ENCODE results near the gene ELAPOR2. TPM values are rescaled to one million over a fixed set of nuclear protein-coding genes. Genes with fewer than 3 reads are reported as not detected.
A peak's percentile ranks its signal among the peaks of the same experiment; 100 is the strongest.
"Not testable (repeated sequence)": the region's sequence is repeated elsewhere in the genome, so short reads cannot be mapped to it uniquely, and the experiment has no call there.

The ELAPOR2 gene
- 100 to 1,000 TPM in 1 of 6 donors, 10 to 100 TPM in 5; 25.4 to 107 (median 71.0) TPM for total RNA-seq

GRCh38 chr7:87059525-87060287, at the start of gene ELAPOR2:
Gene ELAPOR2, minus strand, starts transcription at chr7:87059654. Its CDS starts 141 bp downstream, at chr7:87059513.
- WGBS, 2 donors = 1 to 7% methylated on average over 6 to 39 of the region's 70 CpGs
- H3K4me1 ChIP-seq = peaks cover 4 to 17% (median 10%) of the 10 kb centered on the region in 4 donors
- H3K27ac ChIP-seq = peak within 1 kb of the TSS; percentile 51 to 89 (median 66)
- H3K36me3 ChIP-seq = no peaks in the 10 kb centered on the region
- ATAC-seq (ENCODE audit: low FRiP score in 2 of 2) (peak; percentile 95 to 97), DNase-seq (peak; percentile 76 to 97)
- peak within 1 kb of the TSS; percentile 49 to 88 (median 79) for H3K4me3 ChIP-seq
- TF ChIP-seq POLR2A (IDR thresholded peaks at IDR 0.05) (peak in 1 of 4 donors; percentile 76), CTCF (IDR thresholded peaks at IDR 0.05) (peak in 5 of 6 experiments; percentile 47 to 77 (median 69)), POLR2AphosphoS5 (IDR thresholded peaks at IDR 0.05) (peak in 1 of 2 donors; percentile 46), EP300 (IDR thresholded peaks at IDR 0.05) (no peak)
- peaks cover 0 to 5% (median 0%) of the 10 kb centered on the region in 4 donors for H3K27me3 ChIP-seq
- H3K9me3 ChIP-seq = no peaks in the 10 kb centered on the region

- H3K9me3 ChIP-seq = no peaks in the 10 kb centered on the region
- no peak for DNase-seq
- no peak for TF ChIP-seq EP300 (IDR thresholded peaks at IDR 0.05)
- no peak for TF ChIP-seq POLR2AphosphoS5 (IDR thresholded peaks at IDR 0.05)
- H3K4me1 ChIP-seq = no peaks in the 10 kb centered on the region
- no peaks in the 10 kb centered on the region for H3K36me3 ChIP-seq
- H3K4me3 ChIP-seq = no peak overlapping the region
- no peak overlapping the region for H3K27ac ChIP-seq
- no peaks in the 10 kb centered on the region for H3K27me3 ChIP-seq
- WGBS, 2 donors = 83 to 93% methylated on average over 6 of the region's 6 CpGs
- no peak for ATAC-seq (ENCODE audit: low FRiP score in 2 of 2)
Observed at GRCh38 chr7:87107949-87108776, 48.7 kb upstream of the ELAPOR2 start.

- no peaks in the 10 kb centered on the region for H3K4me1 ChIP-seq
- no peaks in the 10 kb centered on the region for H3K9me3 ChIP-seq
- TF ChIP-seq EP300 (IDR thresholded peaks at IDR 0.05) = no peak
- no peak for TF ChIP-seq POLR2A (IDR thresholded peaks at IDR 0.05)
- TF ChIP-seq CTCF (IDR thresholded peaks at IDR 0.05) = no peak
- no peak for TF ChIP-seq POLR2AphosphoS5 (IDR thresholded peaks at IDR 0.05)
- H3K4me3 ChIP-seq = no peak overlapping the region
- ATAC-seq (ENCODE audit: low FRiP score in 2 of 2) (no peak), DNase-seq (no peak)
- H3K27me3 ChIP-seq = no peaks in the 10 kb centered on the region
- no peak overlapping the region for H3K27ac ChIP-seq
- H3K36me3 ChIP-seq = no peaks in the 10 kb centered on the region
- 71 to 76% methylated on average over 4 of the region's 4 CpGs for WGBS, 2 donors
Observed at GRCh38 chr7:87106974-87107612, 47.6 kb upstream of the ELAPOR2 start.

GRCh38 chr7:87105401-87105800, 45.9 kb upstream of the ELAPOR2 start:
- WGBS, 2 donors = 73 to 81% methylated on average over 1 of the region's 1 CpG
- H3K4me3 ChIP-seq = no peak overlapping the region
- H3K36me3 ChIP-seq = no peaks in the 10 kb centered on the region
- DNase-seq = no peak
- no peaks in the 10 kb centered on the region for H3K9me3 ChIP-seq
- no peak for ATAC-seq (ENCODE audit: low FRiP score in 2 of 2)
- no peak overlapping the region for H3K27ac ChIP-seq
- no peaks in the 10 kb centered on the region for H3K27me3 ChIP-seq
- TF ChIP-seq EP300 (IDR thresholded peaks at IDR 0.05) (no peak), POLR2AphosphoS5 (IDR thresholded peaks at IDR 0.05) (no peak), CTCF (IDR thresholded peaks at IDR 0.05) (no peak), POLR2A (IDR thresholded peaks at IDR 0.05) (no peak)
- no peaks in the 10 kb centered on the region for H3K4me1 ChIP-seq

- ATAC-seq (ENCODE audit: low FRiP score in 2 of 2) (no peak), DNase-seq (no peak)
- WGBS, 2 donors = 94 to 96% methylated on average over 2 of the region's 2 CpGs
- Histone ChIP-seq H3K4me3 (no peak overlapping the region), H3K27ac (no peak overlapping the region), H3K4me1 (no peaks in the 10 kb centered on the region), H3K9me3 (no peaks in the 10 kb centered on the region), H3K27me3 (no peaks in the 10 kb centered on the region), H3K36me3 (no peaks in the 10 kb centered on the region)
- TF ChIP-seq CTCF (IDR thresholded peaks at IDR 0.05) (no peak), POLR2AphosphoS5 (IDR thresholded peaks at IDR 0.05) (no peak), EP300 (IDR thresholded peaks at IDR 0.05) (no peak), POLR2A (IDR thresholded peaks at IDR 0.05) (no peak)
Observed at GRCh38 chr7:87100326-87100725, 40.9 kb upstream of the ELAPOR2 start.

GRCh38 chr7:87097375-87097774, 37.9 kb upstream of the ELAPOR2 start:
- not testable (repeated sequence) for H3K27ac ChIP-seq; H3K4me3 ChIP-seq; H3K9me3 ChIP-seq; H3K4me1 ChIP-seq; H3K36me3 ChIP-seq; DNase-seq; ATAC-seq (ENCODE audit: low FRiP score in 2 of 2); H3K27me3 ChIP-seq
- WGBS, 2 donors = 83 to 100% methylated on average over 1 to 2 of the region's 2 CpGs
